A549 (cell line): Measurements from ENCODE around the gene PIGZ. TPM values are rescaled to one million over a fixed set of nuclear protein-coding genes. Genes with fewer than 3 reads are reported as not detected.

Source experiments
- ATAC-seq, 2 experiments: fragments of 200-7000 bp in 1 of 2; fragments of >200 bp in 1 of 2; cut with Nextera tagmentation in 1 of 2; cut with Tn5 transposase in 1 of 2; 3 replicates each; pipeline versions ENCODE4 v1.8.0 to v1.9.1; 2018 to 2020; ENCODE audit warnings: mild to moderate bottlenecking in 1 of 2, moderate library complexity in 1 of 2
- CTCF ChIA-PET: fragments of 300-600 bp; sonication (Branson Sonifier 250); formaldehyde crosslinking; extraction: SDS; loops from one replicate; lab custom pipeline; 2021; ENCODE audit warnings: antibody characterized with exemption, inconsistent platforms; lab: Yijun Ruan, JAX
- POLR2A ChIA-PET: fragments of 350-600 bp; formaldehyde crosslinking; extraction: SDS; loops from one replicate; lab custom pipeline; 2021; ENCODE audit warnings: antibody characterized with exemption, inconsistent platforms; lab: Yijun Ruan, JAX
- DNase-seq, 2 experiments: peaks; one replicate each; pipeline versions ENCODE4 v3.0.0 to v3.0.0-alpha.2; 2011 to 2016; ENCODE audit warnings: low read depth in 1 of 2, low spot score in 1 of 2
- FAIRE-seq: peaks from 2 replicates; lab custom pipeline; 2011; peaks lifted over from hg19 to GRCh38; lab: Jason Lieb, UNC
- H3K27ac ChIP-seq, 2 experiments: fragments of >200 bp; sonication (Bioruptor Twin); formaldehyde crosslinking; 3 replicates each; pipeline ENCODE4 v1.5.1; 2016 to 2017
- H3K4me1 ChIP-seq: fragments of >200 bp; sonication (Bioruptor Twin); formaldehyde crosslinking; 3 replicates; pipeline ENCODE4 v1.6.1; 2016
- H3K4me2 ChIP-seq: fragments of >200 bp; sonication (Bioruptor Twin); formaldehyde crosslinking; 3 replicates; pipeline ENCODE4 v1.6.1; 2016
- H3K4me3 ChIP-seq: fragments of >200 bp; sonication (Bioruptor Twin); formaldehyde crosslinking; 3 replicates; pipeline ENCODE4 v1.5.1; 2016
- H3K9me3 ChIP-seq: fragments of >200 bp; sonication (Bioruptor Twin); formaldehyde crosslinking; 3 replicates; pipeline ENCODE4 v1.6.1; 2016
- CBX2 ChIP-seq: fragments of 200-600 bp; sonication (generic); IDR thresholded peaks from 2 replicates; pipeline ENCODE4 v1.6.1; 2016; ENCODE audit warnings: low read depth, mild to moderate bottlenecking, borderline replicate concordance
- EHF ChIP-seq: fragments of 250-450 bp; sonication (Bioruptor Pico); IDR thresholded peaks from 2 replicates; pipeline ENCODE4 v1.5.0; 2020; ENCODE audit warnings: mild to moderate bottlenecking
- EHMT2 ChIP-seq: fragments of 200-600 bp; sonication (generic); IDR thresholded peaks from 2 replicates; pipeline ENCODE4 v1.6.1; 2016; ENCODE audit warnings: antibody characterized with exemption, low read depth, mild to moderate bottlenecking, moderate library complexity
- ELK1 ChIP-seq: fragments of 150-350 bp; IDR thresholded peaks from 2 replicates; pipeline ENCODE4 v1.6.1; 2014; ENCODE audit warnings: low read depth, mild to moderate bottlenecking, low read length
- FOSL2 ChIP-seq, 2 experiments: fragments of 450-650 bp in 1 of 2; fragments of >200 bp in 1 of 2; sonication (Bioruptor Twin) in 1 of 2; formaldehyde crosslinking; IDR thresholded peaks; 2 replicates each; pipeline versions ENCODE4 v1.5.0 to v1.6.1; 2016 to 2020; ENCODE audit warnings: mild to moderate bottlenecking in 1 of 2, moderate library complexity in 1 of 2
- HDAC2 ChIP-seq: fragments of 200-600 bp; sonication (generic); IDR thresholded peaks from 2 replicates; pipeline ENCODE4 v1.6.1; 2016
- HEYL ChIP-seq: fragments of 250-450 bp; sonication (Bioruptor Pico); IDR thresholded peaks from 2 replicates; pipeline ENCODE4 v1.8.0; 2021; ENCODE audit warnings: mild to moderate bottlenecking, moderate library complexity
- HOXB13 ChIP-seq: fragments of 250-450 bp; sonication (Bioruptor Pico); IDR thresholded peaks from 2 replicates; pipeline ENCODE4 v1.5.0; 2020; ENCODE audit warnings: low read depth, mild to moderate bottlenecking, moderate library complexity
- KDM1A ChIP-seq: fragments of 200-600 bp; sonication (generic); IDR thresholded peaks from 2 replicates; pipeline ENCODE4 v1.6.1; 2016; ENCODE audit warnings: low read depth, mild to moderate bottlenecking
- KDM5A ChIP-seq: fragments of 200-600 bp; sonication (generic); IDR thresholded peaks from 2 replicates; pipeline ENCODE4 v1.6.1; 2016; ENCODE audit warnings: antibody characterized with exemption, mild to moderate bottlenecking
- MAZ ChIP-seq: fragments of 150-350 bp; IDR thresholded peaks from 2 replicates; pipeline ENCODE4 v1.6.1; 2014; ENCODE audit warnings: antibody characterized with exemption, low read depth, low read length, borderline replicate concordance
- NFE2L2 ChIP-seq: fragments of 150-350 bp; conservative IDR thresholded peaks from 2 replicates; pipeline ENCODE4 v1.6.1; 2014; ENCODE audit warnings: low read length
- PBX3 ChIP-seq: IDR thresholded peaks from 2 replicates; pipeline ENCODE4 v1.6.1; 2012
- PHF8 ChIP-seq: fragments of 200-600 bp; sonication (generic); IDR thresholded peaks from 2 replicates; pipeline ENCODE4 v1.6.1; 2016; ENCODE audit warnings: low read depth, mild to moderate bottlenecking, antibody characterized with exemption, moderate library complexity, borderline replicate concordance
- POLR2AphosphoS2 ChIP-seq: conservative IDR thresholded peaks from 2 replicates; pipeline ENCODE4 v1.6.1; 2012; ENCODE audit warnings: low read length, improper control_type of control experiment, inconsistent platforms
- RAD21 ChIP-seq, 2 experiments: fragments of >200 bp in 1 of 2; sonication (Bioruptor Twin) in 1 of 2; formaldehyde crosslinking in 1 of 2; IDR thresholded peaks in 1 of 2; conservative IDR thresholded peaks in 1 of 2; 2 replicates in 1 of 2; 3 replicates in 1 of 2; pipeline ENCODE4 v1.6.1; 2012 to 2018; ENCODE audit warnings: inconsistent platforms in 1 of 2
- SMC3 ChIP-seq: fragments of >200 bp; sonication (Bioruptor Twin); formaldehyde crosslinking; IDR thresholded peaks from 3 replicates; pipeline ENCODE4 v1.6.1; 2018; ENCODE audit warnings: inconsistent platforms
- SREBF2 ChIP-seq: fragments of 450-650 bp; IDR thresholded peaks from 2 replicates; pipeline ENCODE4 v1.6.1; 2014; ENCODE audit warnings: mild to moderate bottlenecking, moderate library complexity
- ZC3H11A ChIP-seq: fragments of 450-650 bp; IDR thresholded peaks from 2 replicates; pipeline ENCODE4 v1.6.1; 2014; ENCODE audit warnings: antibody characterized with exemption, mild to moderate bottlenecking
- ZFP36 ChIP-seq: fragments of 450-650 bp; IDR thresholded peaks from 2 replicates; pipeline ENCODE4 v1.6.1; 2014; ENCODE audit warnings: borderline replicate concordance; ENCODE audit not compliant: partially characterized antibody
- ZNF302 ChIP-seq: fragments of 250-450 bp; sonication (Bioruptor Pico); IDR thresholded peaks from 2 replicates; pipeline ENCODE4 v1.9.0; 2021; ENCODE audit warnings: inconsistent platforms, mild to moderate bottlenecking, moderate library complexity
- ZSCAN20 ChIP-seq: fragments of 250-450 bp; sonication (Bioruptor Pico); IDR thresholded peaks from 2 replicates; pipeline ENCODE4 v1.8.0; 2022; ENCODE audit warnings: mild to moderate bottlenecking, moderate library complexity
- WGBS: methylation state at CpG from one replicate; pipeline ENCODE4 v1.1.6; 2017; ENCODE audit errors: missing lambda C conversion rate; 5-methylcytosine and 5-hydroxymethylcytosine counted together
- polyA plus RNA-seq, 4 experiments: library from polyadenylated mRNA; depleted of rRNA in 3 of 4; stranded (reverse); fragments of >200 nt; fragmentation: RNase III in 1 of 4; extraction: RNeasy Plus Mini Kit Qiagen cat#74134 plus additional on column Dnase treatment in 1 of 4; gene quantifications; 2 replicates in 3 of 4; 3 replicates in 1 of 4; pipeline ENCODE4 v1.2.3, GENCODE V29; 2011 to 2017
- TF ChIP-seq, protein P1 (sequence below): fragments of 450-650 bp; IDR thresholded peaks from 2 replicates; pipeline ENCODE4 v1.6.1; 2014; ENCODE audit warnings: antibody characterized with exemption
- TF ChIP-seq, protein P2 (sequence below): fragments of 200-600 bp; sonication (generic); IDR thresholded peaks from 2 replicates; pipeline ENCODE4 v1.6.1; 2016; ENCODE audit warnings: antibody characterized with exemption, mild to moderate bottlenecking, moderate library complexity

PIGZ gene
- polyA plus RNA-seq, 2 of the 4 experiments (the other 2 are of a cell fraction) = 1.4 to 1.8 TPM

DNA sequence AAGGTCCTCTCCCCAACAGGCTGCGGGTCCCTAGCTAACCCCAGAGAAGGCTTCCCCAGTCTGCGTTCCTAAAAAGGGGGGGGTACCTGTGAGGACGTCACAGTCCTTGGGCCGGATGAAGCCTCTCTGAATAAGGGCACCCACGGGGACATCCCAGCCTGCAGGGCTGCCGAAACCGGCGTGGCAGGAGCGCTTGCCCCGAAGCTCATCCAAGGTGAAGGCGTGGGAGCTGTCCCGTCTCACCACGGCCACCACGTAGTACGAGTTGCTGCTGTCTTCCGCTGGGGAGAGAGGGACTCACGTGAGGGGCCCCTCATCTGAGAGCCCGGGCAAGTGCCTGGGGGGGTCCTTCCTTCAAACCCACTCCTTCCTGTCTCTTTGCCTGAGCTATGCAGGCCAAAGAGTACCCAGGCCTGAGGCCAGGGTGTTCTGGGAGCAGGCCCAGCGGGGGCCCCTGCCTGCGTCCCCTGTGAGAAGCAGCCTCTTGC is 40.9 kb upstream of the PIGZ start:
- Histone ChIP-seq H3K9me3 (no peaks in the 10 kb centered on the region), H3K4me1 (no peaks in the 10 kb centered on the region), H3K4me3 (no peak overlapping the region), H3K27ac (no peak overlapping the region), H3K4me2 (no peak overlapping the region)
- FAIRE-seq (no peak), DNase-seq (no peak), ATAC-seq (no peak)
- ChIA-PET POLR2A (no interaction called here), CTCF (interaction anchor here (1.0 to 8.5 kb wide), 3 partner anchors 14 to 507 kb away, joined by 3 to 49 read pairs (median 4); partner anchors contain the start of gene MELTF)
- TF ChIP-seq MAZ (no peak), SREBF2 (no peak), FOSL2 (IDR thresholded peaks at IDR 0.05) (no peak), FOSL2 (CRISPR knock-in tag; IDR thresholded peaks at IDR 0.05) (no peak), ZC3H11A (no peak), HDAC2 (no peak), CBX2 (no peak), EHF (CRISPR knock-in tag) (no peak), SMC3 (no peak), KDM1A (no peak), POLR2AphosphoS2 (no peak), RAD21 (conservative IDR thresholded peaks at IDR 0.05 in 1 of 2, IDR thresholded peaks at IDR 0.05 in 1 of 2) (no peak), PHF8 (no peak), ELK1 (no peak), KDM5A (no peak), HEYL (CRISPR knock-in tag) (no peak), ZFP36 (no peak), EHMT2 (no peak), ZSCAN20 (CRISPR knock-in tag) (no peak)
- TF ChIP-seq, protein P1, sequence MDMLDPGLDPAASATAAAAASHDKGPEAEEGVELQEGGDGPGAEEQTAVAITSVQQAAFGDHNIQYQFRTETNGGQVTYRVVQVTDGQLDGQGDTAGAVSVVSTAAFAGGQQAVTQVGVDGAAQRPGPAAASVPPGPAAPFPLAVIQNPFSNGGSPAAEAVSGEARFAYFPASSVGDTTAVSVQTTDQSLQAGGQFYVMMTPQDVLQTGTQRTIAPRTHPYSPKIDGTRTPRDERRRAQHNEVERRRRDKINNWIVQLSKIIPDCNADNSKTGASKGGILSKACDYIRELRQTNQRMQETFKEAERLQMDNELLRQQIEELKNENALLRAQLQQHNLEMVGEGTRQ = no peak
- 92% methylated on average over 13 of the region's 20 CpGs for WGBS

DNA sequence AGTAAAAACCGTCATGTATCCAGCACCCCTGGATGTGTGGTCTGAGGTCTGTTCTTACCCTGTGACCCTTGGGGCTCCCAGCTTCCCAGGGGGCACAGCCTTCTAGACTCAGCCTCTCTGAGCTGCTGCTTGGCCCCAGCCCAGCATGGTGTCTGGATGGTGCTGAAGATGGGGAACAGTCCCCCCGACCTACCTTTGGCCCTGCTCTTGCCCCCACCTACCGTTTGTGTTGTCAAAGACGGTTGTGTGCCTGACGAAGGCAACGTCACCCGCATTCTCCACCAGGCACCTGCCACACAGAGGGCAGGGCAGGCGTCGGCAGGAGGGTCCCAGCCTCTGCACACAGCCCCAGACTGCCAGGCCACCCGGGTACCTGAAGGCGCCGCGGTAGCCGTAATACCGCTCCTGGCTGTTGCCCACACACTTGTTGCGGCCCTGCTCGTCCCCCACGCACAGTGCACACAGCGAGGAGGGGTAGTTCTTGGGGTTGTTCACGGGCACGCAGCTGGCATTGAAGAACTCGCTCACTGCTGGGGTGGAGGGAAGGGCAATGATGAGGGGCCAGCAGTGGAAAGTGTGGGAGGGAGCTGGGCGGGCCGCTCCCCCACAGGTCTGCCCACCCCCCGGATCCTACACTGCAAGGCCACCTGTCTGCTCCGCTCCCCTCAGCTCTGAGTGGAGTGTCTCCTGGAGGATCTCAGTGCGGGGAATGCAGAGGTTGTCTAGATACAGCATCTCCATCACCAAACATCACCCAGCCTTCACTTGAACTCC is 40.0 kb upstream of the PIGZ start:
- Histone ChIP-seq H3K27ac (no peak overlapping the region), H3K9me3 (no peaks in the 10 kb centered on the region), H3K4me1 (peaks cover 5% of the 10 kb centered on the region), H3K4me3 (no peak overlapping the region), H3K4me2 (no peak overlapping the region)
- POLR2A ChIA-PET = no interaction called here
- ATAC-seq (no peak; a peak in 1 of 6 replicates), DNase-seq (no peak), FAIRE-seq (no peak)
- CTCF ChIA-PET = interaction anchor here (0.9 to 8.5 kb wide), 3 partner anchors 14 to 178 kb away, joined by 3 to 49 read pairs (median 4); partner anchors contain the start of gene MELTF
- TF ChIP-seq NFE2L2 = no peak
- no peak for TF ChIP-seq PBX3
- no peak for TF ChIP-seq CBX2
- TF ChIP-seq HOXB13 = no peak
- TF ChIP-seq ZNF302 (CRISPR knock-in tag) = no peak
- TF ChIP-seq, protein P2, sequence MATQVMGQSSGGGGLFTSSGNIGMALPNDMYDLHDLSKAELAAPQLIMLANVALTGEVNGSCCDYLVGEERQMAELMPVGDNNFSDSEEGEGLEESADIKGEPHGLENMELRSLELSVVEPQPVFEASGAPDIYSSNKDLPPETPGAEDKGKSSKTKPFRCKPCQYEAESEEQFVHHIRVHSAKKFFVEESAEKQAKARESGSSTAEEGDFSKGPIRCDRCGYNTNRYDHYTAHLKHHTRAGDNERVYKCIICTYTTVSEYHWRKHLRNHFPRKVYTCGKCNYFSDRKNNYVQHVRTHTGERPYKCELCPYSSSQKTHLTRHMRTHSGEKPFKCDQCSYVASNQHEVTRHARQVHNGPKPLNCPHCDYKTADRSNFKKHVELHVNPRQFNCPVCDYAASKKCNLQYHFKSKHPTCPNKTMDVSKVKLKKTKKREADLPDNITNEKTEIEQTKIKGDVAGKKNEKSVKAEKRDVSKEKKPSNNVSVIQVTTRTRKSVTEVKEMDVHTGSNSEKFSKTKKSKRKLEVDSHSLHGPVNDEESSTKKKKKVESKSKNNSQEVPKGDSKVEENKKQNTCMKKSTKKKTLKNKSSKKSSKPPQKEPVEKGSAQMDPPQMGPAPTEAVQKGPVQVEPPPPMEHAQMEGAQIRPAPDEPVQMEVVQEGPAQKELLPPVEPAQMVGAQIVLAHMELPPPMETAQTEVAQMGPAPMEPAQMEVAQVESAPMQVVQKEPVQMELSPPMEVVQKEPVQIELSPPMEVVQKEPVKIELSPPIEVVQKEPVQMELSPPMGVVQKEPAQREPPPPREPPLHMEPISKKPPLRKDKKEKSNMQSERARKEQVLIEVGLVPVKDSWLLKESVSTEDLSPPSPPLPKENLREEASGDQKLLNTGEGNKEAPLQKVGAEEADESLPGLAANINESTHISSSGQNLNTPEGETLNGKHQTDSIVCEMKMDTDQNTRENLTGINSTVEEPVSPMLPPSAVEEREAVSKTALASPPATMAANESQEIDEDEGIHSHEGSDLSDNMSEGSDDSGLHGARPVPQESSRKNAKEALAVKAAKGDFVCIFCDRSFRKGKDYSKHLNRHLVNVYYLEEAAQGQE = no peak
- WGBS = 86% methylated on average over 18 of the region's 27 CpGs
